Measurements from ENCODE around the gene DPEP1. TPM values are rescaled to one million over a fixed set of nuclear protein-coding genes. Genes with fewer than 3 reads are reported as not detected.

The DPEP1 gene
- total and polyA plus RNA-seq, 4 donors: 0.26 to 8.9 (median 0.95) TPM

DNA sequence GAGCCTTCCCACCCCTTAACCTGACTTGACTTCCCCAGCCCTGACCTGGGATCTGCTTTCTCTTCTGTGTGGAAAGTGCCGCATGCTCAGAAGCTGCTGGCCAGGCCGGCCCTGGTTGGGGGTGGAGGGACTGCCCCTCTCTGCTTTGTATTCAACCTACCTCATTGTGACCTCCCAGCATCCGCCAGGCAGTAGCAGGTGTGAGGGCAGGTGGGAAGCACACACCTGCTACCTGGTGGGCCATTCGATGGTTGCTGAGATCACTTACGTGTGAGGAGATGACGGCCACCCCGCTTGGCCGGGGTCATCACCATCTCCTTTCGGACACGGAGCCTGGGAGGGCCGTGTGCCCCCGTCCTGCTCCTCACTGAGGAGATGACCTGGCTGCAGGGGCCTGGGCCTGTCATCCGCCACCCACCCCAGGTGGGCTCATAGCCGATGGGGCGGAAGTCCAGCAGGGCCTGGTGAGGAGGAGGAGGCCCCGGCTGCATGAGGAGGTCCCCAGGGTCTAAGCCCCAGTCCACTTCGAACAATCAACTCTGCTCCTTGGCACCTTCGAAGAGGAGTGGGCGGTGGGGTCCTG, 30.7 kb upstream of the DPEP1 start:
- Histone ChIP-seq H3K27me3 (ENCODE audit: control insufficient read depth in 3 of 3, insufficient read depth in 3 of 3, low read length in 2 of 3) (peaks cover 0 to 2% (median 0%) of the 10 kb centered on the region in 3 donors), H3K4me3 (no peak overlapping the region), H3K36me3 (ENCODE audit: control insufficient read depth in 4 of 4, insufficient read depth in 4 of 4, low read length in 4 of 4) (no peaks in the 10 kb centered on the region), H3K27ac (ENCODE audit: low read depth in 1 of 2, low read length in 1 of 2) (peak overlapping the region in 1 of 2 donors; percentile 59), H3K9me3 (ENCODE audit: control insufficient read depth in 4 of 4, insufficient read depth in 3 of 4, low read length in 3 of 4) (no peaks in the 10 kb centered on the region), H3K4me1 (ENCODE audit: control insufficient read depth in 5 of 5, insufficient read depth in 5 of 5, low read length in 5 of 5) (peaks cover 0 to 6% (median 0%) of the 10 kb centered on the region in 5 donors), H3K9ac (ENCODE audit: insufficient read depth in 1 of 2, low read length in 2 of 2) (no peak overlapping the region)
- TF ChIP-seq CTCF (IDR thresholded peaks at IDR 0.05; ENCODE audit: control extremely low read depth, extremely low read depth): no peak
- ATAC-seq (ENCODE audit: insufficient read depth, low FRiP score): no peak
- no peak for DNase-seq
- WGBS, 2 donors: 93 to 96% methylated on average over 19 of the region's 19 CpGs

DNA sequence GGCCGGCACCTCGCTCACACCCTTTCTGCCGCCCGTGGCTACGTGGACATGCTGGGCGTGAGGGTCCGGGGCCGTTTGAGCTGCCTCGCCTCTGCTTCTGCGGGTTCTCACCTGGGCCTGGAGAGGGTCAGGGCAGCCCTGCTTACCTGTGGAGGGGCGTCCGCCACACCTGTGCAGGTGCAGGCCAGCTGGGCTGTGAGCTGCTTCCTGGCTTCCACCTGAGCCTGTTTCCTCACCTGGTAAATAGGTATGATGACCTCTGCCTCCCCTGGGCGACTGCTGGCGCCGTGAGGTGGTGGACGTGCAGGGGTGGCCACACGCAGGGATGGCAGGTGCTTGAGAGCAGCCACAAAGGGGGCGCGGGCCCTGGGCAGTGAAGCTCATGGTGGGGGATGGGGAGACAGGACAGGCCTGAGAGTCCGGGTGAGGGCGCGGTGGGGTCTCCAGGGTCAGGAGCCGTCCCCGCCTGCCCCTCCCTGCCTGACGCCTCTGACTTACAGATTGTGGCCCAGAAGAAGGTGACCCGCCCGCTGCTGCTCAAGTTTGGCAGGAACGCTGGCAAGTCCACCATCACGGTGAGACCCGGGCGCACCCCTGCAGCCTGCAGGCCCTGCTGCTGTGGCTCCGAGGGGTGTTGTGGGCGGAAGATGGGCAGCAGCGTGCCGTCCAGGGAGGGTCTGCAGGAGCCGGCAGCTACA, 30.1 kb upstream of the DPEP1 start:
- peaks cover 0 to 2% (median 0%) of the 10 kb centered on the region in 3 donors for H3K27me3 ChIP-seq (ENCODE audit: control insufficient read depth in 3 of 3, insufficient read depth in 3 of 3, low read length in 2 of 3)
- ATAC-seq (ENCODE audit: insufficient read depth, low FRiP score) (no peak), DNase-seq (no peak)
- no peak overlapping the region for H3K9ac ChIP-seq (ENCODE audit: insufficient read depth in 1 of 2, low read length in 2 of 2)
- no peaks in the 10 kb centered on the region for H3K9me3 ChIP-seq (ENCODE audit: control insufficient read depth in 4 of 4, insufficient read depth in 3 of 4, low read length in 3 of 4)
- no peak overlapping the region for H3K27ac ChIP-seq (ENCODE audit: low read depth in 1 of 2, low read length in 1 of 2)
- H3K36me3 ChIP-seq (ENCODE audit: control insufficient read depth in 4 of 4, insufficient read depth in 4 of 4, low read length in 4 of 4): no peaks in the 10 kb centered on the region
- WGBS, 2 donors: 93 to 97% methylated on average over 36 of the region's 36 CpGs
- no peak overlapping the region for H3K4me3 ChIP-seq
- TF ChIP-seq CTCF (IDR thresholded peaks at IDR 0.05; ENCODE audit: control extremely low read depth, extremely low read depth): no peak
- peaks cover 0 to 6% (median 0%) of the 10 kb centered on the region in 5 donors for H3K4me1 ChIP-seq (ENCODE audit: control insufficient read depth in 5 of 5, insufficient read depth in 5 of 5, low read length in 5 of 5)

- H3K36me3 ChIP-seq (ENCODE audit: control insufficient read depth in 4 of 4, insufficient read depth in 4 of 4, low read length in 4 of 4): no peaks in the 10 kb centered on the region
- peaks cover 0 to 2% (median 0%) of the 10 kb centered on the region in 3 donors for H3K27me3 ChIP-seq (ENCODE audit: control insufficient read depth in 3 of 3, insufficient read depth in 3 of 3, low read length in 2 of 3)
- no peak overlapping the region for H3K27ac ChIP-seq (ENCODE audit: low read depth in 1 of 2, low read length in 1 of 2)
- 94 to 95% methylated on average over 49 of the region's 49 CpGs for WGBS, 2 donors
- H3K4me3 ChIP-seq: no peak overlapping the region
- DNase-seq (no peak), ATAC-seq (ENCODE audit: insufficient read depth, low FRiP score) (no peak)
- H3K9ac ChIP-seq (ENCODE audit: insufficient read depth in 1 of 2, low read length in 2 of 2): no peak overlapping the region
- no peaks in the 10 kb centered on the region for H3K9me3 ChIP-seq (ENCODE audit: control insufficient read depth in 4 of 4, insufficient read depth in 3 of 4, low read length in 3 of 4)
- no peak for TF ChIP-seq CTCF (IDR thresholded peaks at IDR 0.05; ENCODE audit: control extremely low read depth, extremely low read depth)
- peaks cover 0 to 6% (median 0%) of the 10 kb centered on the region in 5 donors for H3K4me1 ChIP-seq (ENCODE audit: control insufficient read depth in 5 of 5, insufficient read depth in 5 of 5, low read length in 5 of 5)
Observed at GRCh38 chr16:89583895-89584644, 29.4 kb upstream of the DPEP1 start.
